Spleen (tissue), 11 donors: ENCODE results near the gene PDE4D. TPM values are rescaled to one million over a fixed set of nuclear protein-coding genes. Genes with fewer than 3 reads are reported as not detected.

Source experiments
- DNase-seq: peaks from one replicate; pipeline ENCODE4 v3.0.0-alpha.2; 2020
- H3K27ac ChIP-seq, 8 donors: fragments of 200-600 bp; sonication (generic) in 7 of 8; 1 replicate in 4 of 8; 2 replicates in 4 of 8; pipeline versions ENCODE4 v1.5.0 to v1.8.0; 2016 to 2021; ENCODE audit warnings: inconsistent platforms in 4 of 8, mild to moderate bottlenecking in 4 of 8, moderate library complexity in 1 of 8
- H3K27me3 ChIP-seq, 7 donors: fragments of 200-600 bp; sonication (generic) in 6 of 7; replicated peaks in 1 of 7; 1 replicate in 4 of 7; 2 replicates in 3 of 7; pipeline versions ENCODE4 v1.5.0 to v1.8.0; 2016 to 2021; ENCODE audit warnings: inconsistent platforms in 3 of 7, mild to moderate bottlenecking in 1 of 7
- H3K36me3 ChIP-seq, 6 donors: fragments of 200-600 bp; sonication (generic) in 5 of 6; 1 replicate in 4 of 6; 2 replicates in 2 of 6; pipeline versions ENCODE4 v1.5.0 to v1.8.0; 2016 to 2021; ENCODE audit warnings: inconsistent platforms in 2 of 6
- H3K4me1 ChIP-seq, 6 donors: fragments of 200-600 bp; sonication (generic) in 5 of 6; 1 replicate in 3 of 6; 2 replicates in 3 of 6; pipeline versions ENCODE4 v1.5.0 to v1.8.0; 2016 to 2021; ENCODE audit warnings: inconsistent platforms in 3 of 6
- H3K4me3 ChIP-seq, 8 donors: fragments of 200-600 bp; sonication (generic) in 7 of 8; 1 replicate in 4 of 8; 2 replicates in 4 of 8; pipeline versions ENCODE4 v1.5.0 to v1.8.0; 2016 to 2021; ENCODE audit warnings: inconsistent platforms in 4 of 8, mild to moderate bottlenecking in 4 of 8, moderate library complexity in 2 of 8
- H3K9me3 ChIP-seq, 8 donors: fragments of 200-600 bp; sonication (generic) in 7 of 8; 1 replicate in 4 of 8; 2 replicates in 4 of 8; pipeline versions ENCODE4 v1.5.0 to v1.8.0; 2016 to 2021; ENCODE audit warnings: inconsistent platforms in 4 of 8
- CTCF ChIP-seq, 11 experiments: fragments of 200-600 bp in 7 of 11; fragments of 450-650 bp in 4 of 11; sonication (generic) in 4 of 11; IDR thresholded peaks in 8 of 11; conservative IDR thresholded peaks in 3 of 11; 1 replicate in 7 of 11; 2 replicates in 4 of 11; pipeline versions ENCODE4 v1.4.0 to v1.8.0; 2016 to 2021; ENCODE audit warnings: antibody characterized with exemption in 11 of 11, inconsistent platforms in 4 of 11, mild to moderate bottlenecking in 1 of 11
- POLR2A ChIP-seq, 3 donors: fragments of 450-650 bp; IDR thresholded peaks; one replicate each; pipeline ENCODE4 v1.5.1; 2017; ENCODE audit warnings: antibody characterized with exemption in 3 of 3, mild to moderate bottlenecking in 1 of 3
- POLR2AphosphoS5 ChIP-seq, 3 donors: sonication (generic); formaldehyde crosslinking; IDR thresholded peaks; one replicate each; pipeline ENCODE4 v1.5.1; 2017; ENCODE audit warnings: antibody characterized with exemption in 3 of 3
- WGBS, 5 donors: extraction: QIAGEN DNeasy Blood & Tissue Kit in 3 of 5; methylation state at CpG; one replicate each; pipeline versions ENCODE4 v1.1.5 to v1.1.7; 2013 to 2018; 5-methylcytosine and 5-hydroxymethylcytosine counted together
- intact Hi-C: fragments of 100-400 bp; cut with DNase I; formaldehyde crosslinking; loops from one replicate; pipeline ENCODE4 v1.15.0; 2023; ENCODE audit warnings: low total_unique reads
- polyA plus RNA-seq, 3 donors: library from polyadenylated mRNA; stranded (reverse); fragments of 200-250 nt; gene quantifications; one replicate each; pipeline ENCODE4 v1.2.1, GENCODE V29; 2013
- total RNA-seq, 7 donors: library from RNA; depleted of rRNA in 3 of 7; stranded (reverse); fragments of >200 nt in 3 of 7; fragmentation: NEBNext Ultra II Directional in 4 of 7; extraction: Animal tissue kit (Norgen Biotek cat#: 25700) in 4 of 7; gene quantifications; one replicate each; pipeline versions ENCODE4 v1.1.0 to v1.2.1, GENCODE V29; 2016 to 2021
- donor health status: healthy with polysubstance abuse.
- donor health status: DM: no; HTN: no; CAD: no; lungs with moderate emphysema.
- donor health status: DM: no; HTN: no; CAD: no.
- donor health status: Bipolar disorder and iron deficiency.
- donor health status: healthy.
- donor health status: DM: no; HTN: no; CAD: no.
- donor health status: DM: yes; HTN: yes; CAD: no.

The PDE4D gene
- total and polyA plus RNA-seq, 10 donors: 0.88 to 51.8 (median 18.2) TPM

GRCh38 chr5:59149827-59150226 lies 743.7 kb downstream of the PDE4D start:
- intact Hi-C loops: no loop called here
- WGBS, 5 donors: 95 to 100% (median 97%) methylated on average over 1 of the region's 1 CpG
- no peaks in the 10 kb centered on the region for H3K4me1 ChIP-seq
- no peaks in the 10 kb centered on the region for H3K9me3 ChIP-seq
- no peak overlapping the region for H3K27ac ChIP-seq
- H3K27me3 ChIP-seq: no peaks in the 10 kb centered on the region
- DNase-seq: no peak
- no peak for TF ChIP-seq POLR2A (IDR thresholded peaks at IDR 0.05)
- TF ChIP-seq CTCF (IDR thresholded peaks at IDR 0.05 in 8 of 11, conservative IDR thresholded peaks at IDR 0.05 in 3 of 11): no peak
- no peak for TF ChIP-seq POLR2AphosphoS5 (IDR thresholded peaks at IDR 0.05)
- H3K36me3 ChIP-seq: no peaks in the 10 kb centered on the region
- no peak overlapping the region for H3K4me3 ChIP-seq

GRCh38 chr5:59149271-59149670 lies 744.3 kb downstream of the PDE4D start:
- Histone ChIP-seq H3K9me3 (no peaks in the 10 kb centered on the region), H3K36me3 (no peaks in the 10 kb centered on the region), H3K4me3 (no peak overlapping the region), H3K27me3 (no peaks in the 10 kb centered on the region), H3K4me1 (no peaks in the 10 kb centered on the region), H3K27ac (no peak overlapping the region)
- intact Hi-C loops: no loop called here
- 90 to 96% (median 93%) methylated on average over 4 of the region's 4 CpGs for WGBS, 5 donors
- TF ChIP-seq CTCF (IDR thresholded peaks at IDR 0.05 in 8 of 11, conservative IDR thresholded peaks at IDR 0.05 in 3 of 11) (no peak), POLR2A (IDR thresholded peaks at IDR 0.05) (no peak), POLR2AphosphoS5 (IDR thresholded peaks at IDR 0.05) (no peak)
- DNase-seq: no peak

GRCh38 chr5:59146729-59147128 lies 746.8 kb downstream of the PDE4D start:
- WGBS, 5 donors: 82 to 93% (median 89%) methylated on average over 3 of the region's 3 CpGs
- no peaks in the 10 kb centered on the region for H3K36me3 ChIP-seq
- TF ChIP-seq POLR2AphosphoS5 (IDR thresholded peaks at IDR 0.05) (no peak), CTCF (IDR thresholded peaks at IDR 0.05 in 8 of 11, conservative IDR thresholded peaks at IDR 0.05 in 3 of 11) (no peak), POLR2A (IDR thresholded peaks at IDR 0.05) (no peak)
- intact Hi-C loops: no loop called here
- no peak overlapping the region for H3K27ac ChIP-seq
- H3K27me3 ChIP-seq: no peaks in the 10 kb centered on the region
- H3K9me3 ChIP-seq: no peaks in the 10 kb centered on the region
- H3K4me3 ChIP-seq: no peak overlapping the region
- DNase-seq: no peak
- no peaks in the 10 kb centered on the region for H3K4me1 ChIP-seq

GRCh38 chr5:59143926-59144333 lies 749.6 kb downstream of the PDE4D start:
- DNase-seq: no peak
- WGBS, 5 donors: 53 to 75% (median 66%) methylated on average over 3 of the region's 3 CpGs
- H3K27me3 ChIP-seq: no peaks in the 10 kb centered on the region
- no peaks in the 10 kb centered on the region for H3K4me1 ChIP-seq
- H3K27ac ChIP-seq: no peak overlapping the region
- no peaks in the 10 kb centered on the region for H3K36me3 ChIP-seq
- intact Hi-C loops: no loop called here
- H3K9me3 ChIP-seq: no peaks in the 10 kb centered on the region
- TF ChIP-seq POLR2A (IDR thresholded peaks at IDR 0.05) (no peak), CTCF (IDR thresholded peaks at IDR 0.05 in 8 of 11, conservative IDR thresholded peaks at IDR 0.05 in 3 of 11) (no peak), POLR2AphosphoS5 (IDR thresholded peaks at IDR 0.05) (no peak)
- no peak overlapping the region for H3K4me3 ChIP-seq
